GM19025 (cell line): ENCODE measurements around the gene SERPINI1.

Experiments used
- ATAC-seq: cut with Tn5 transposase; IDR thresholded peaks from one replicate; pipeline ENCODE4 v1.9.1; 2021; ENCODE audit warnings: mild to moderate bottlenecking, low read depth, moderate library complexity; ENCODE audit not compliant: unreplicated experiment

Gene SERPINI1

DNA sequence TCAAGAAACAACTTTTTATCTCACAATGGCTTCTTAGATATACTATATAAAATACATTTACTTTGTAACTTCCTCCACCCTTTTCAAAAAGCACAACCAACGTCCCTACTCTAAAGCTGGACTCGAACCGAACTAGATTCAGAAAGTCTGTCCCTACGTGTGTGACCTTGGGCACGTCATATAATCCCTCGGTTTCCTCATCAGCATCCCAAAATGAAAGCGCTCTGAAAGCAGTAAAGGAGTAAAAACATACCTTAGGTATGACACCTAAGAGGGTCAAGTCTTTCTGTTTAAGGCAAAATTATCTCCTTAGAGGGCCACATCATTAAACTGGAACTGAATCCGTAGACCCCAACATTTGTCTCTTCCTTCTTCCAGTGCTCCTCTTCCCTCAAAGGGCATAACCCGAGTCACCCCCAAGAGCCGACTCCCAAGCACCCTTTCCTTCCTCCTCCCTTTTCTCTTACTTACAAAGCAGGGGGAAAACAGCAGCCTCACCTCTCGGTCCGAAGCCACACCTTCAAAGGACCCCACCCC, 1.5 kb upstream of the SERPINI1 start:
- ATAC-seq = no peak

DNA sequence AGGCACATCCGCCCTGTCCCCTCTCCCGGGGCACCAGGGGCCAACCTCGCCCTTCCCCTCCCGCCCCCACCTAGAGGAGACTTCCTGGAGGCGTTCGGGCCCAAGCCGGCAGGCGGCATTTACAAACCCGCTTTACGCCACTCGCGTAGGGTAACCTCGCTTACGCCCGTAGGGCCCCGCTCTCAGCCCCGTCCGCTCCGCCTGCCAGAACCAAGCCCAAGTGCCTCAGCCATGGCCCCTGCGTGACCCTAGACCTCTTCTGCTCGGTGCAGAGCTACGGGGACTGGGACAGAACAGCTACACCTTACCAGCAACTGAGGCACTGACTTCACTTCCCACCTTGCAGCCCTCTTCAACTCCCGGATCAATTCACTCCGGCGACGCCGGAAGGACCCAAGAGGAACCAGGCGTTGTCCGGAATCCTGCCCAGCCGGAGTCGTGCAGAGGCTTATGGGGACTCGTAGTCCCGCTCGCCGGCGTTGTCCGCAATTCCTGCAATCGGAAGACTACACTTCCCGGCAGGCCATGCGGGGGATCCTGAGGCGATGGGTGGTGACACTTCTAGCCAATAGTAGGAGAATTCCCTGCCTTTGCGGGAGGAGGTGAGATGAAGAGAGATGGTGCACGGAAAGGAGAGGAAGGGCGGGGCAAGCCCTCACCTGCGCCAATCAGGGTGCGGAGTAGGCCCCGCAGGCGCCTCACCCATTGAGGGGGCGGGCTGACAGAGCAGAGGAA, 856 bp upstream of the SERPINI1 start, which contains the start of gene PDCD10:
Gene PDCD10 (minus strand): TSS at position 395 of the 735 bp plus-strand sequence. CDS start 14,735 bp downstream, outside the sequence.
- peak; percentile 79 for ATAC-seq

DNA sequence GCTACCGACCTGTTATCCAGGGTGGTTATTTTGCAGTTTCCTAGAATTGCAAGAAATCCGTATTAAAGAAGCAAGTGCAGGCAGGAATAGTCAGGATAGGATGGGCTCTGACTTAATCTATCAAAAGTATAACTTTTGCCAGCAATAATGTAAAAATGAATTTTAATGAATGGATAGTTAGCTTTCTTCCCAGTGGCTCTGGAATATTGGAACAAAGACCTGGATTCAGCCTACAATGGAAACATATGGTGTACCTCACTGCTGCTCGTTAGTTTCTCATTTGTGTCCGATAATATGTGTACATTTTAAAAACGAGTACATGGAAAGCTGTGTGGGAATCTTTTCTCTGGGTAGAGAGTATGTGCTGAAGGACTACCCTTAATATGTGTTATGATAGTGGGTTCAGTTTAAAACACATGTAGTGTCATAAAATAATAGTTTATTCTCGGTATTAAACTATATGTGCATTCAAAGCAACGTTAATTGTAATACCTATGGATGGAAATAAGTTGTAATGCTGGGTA, 805 bp downstream of the SERPINI1 start:
- no peak for ATAC-seq

DNA sequence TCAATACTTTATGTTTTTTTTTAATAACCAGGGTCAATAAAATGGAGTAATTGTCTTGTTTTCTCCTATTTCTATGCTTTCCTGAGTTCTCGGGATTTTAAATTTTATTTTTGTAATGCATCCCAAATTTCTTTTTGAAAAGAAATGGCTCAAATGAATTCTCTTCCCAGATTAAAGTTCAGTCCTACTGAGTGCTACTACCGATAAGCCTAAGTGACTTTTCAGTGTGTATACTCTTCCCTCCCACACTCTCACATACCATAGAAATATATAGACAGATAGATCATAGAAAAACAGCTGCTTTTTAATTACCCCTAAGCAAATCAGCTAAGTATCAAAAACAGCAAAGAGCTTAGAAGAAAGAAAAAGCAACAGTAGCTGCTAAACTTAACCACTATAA, 1.5 kb downstream of the SERPINI1 start:
- no peak for ATAC-seq

DNA sequence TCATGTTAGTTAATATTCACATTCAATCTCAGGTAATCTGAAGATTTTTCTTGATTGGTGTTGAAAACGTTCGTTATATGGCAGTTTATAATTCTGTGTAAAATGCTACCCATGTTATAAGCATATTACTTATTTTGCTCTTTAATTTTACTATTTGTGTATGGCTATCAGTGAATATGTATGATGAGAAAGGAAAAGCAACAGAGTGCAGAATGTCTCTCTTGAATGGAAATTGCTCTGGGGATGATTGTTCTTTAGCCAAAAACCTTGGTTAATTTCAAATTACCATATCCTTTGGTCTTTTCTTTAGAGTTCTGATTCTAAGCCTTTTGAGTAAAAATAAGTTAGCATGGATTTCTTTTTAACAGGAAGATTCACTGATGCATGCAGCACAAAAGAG, 2.5 kb downstream of the SERPINI1 start:
- no peak for ATAC-seq

DNA sequence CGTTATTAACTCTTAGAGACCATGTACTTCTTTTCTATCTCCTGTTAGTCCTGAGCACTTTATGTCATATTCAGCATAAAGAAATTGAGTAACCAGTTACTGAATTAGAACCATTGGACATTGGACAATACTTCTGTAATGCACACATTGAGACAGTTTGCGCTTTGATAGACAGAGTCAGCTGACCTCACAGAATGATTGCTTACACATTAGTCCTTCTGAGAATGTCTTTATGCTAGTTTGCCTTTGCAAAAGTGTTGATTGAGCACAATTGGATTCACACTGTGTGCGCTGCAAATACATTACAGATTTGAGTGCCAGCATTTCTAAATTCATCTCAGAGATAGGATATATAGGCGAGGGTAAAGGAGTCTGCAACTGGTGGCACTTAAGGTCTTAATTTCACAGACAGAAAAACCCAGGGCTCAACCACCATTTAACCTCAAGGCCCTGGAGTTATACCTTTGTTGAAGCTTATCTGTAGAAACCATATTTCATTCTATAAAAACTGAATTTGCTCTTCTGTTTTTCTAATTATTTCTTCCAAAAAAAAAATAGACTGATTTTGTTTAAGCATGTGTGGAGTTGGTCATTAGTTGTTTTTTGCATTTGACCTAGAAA, 3.8 kb downstream of the SERPINI1 start:
- ATAC-seq = no peak

DNA sequence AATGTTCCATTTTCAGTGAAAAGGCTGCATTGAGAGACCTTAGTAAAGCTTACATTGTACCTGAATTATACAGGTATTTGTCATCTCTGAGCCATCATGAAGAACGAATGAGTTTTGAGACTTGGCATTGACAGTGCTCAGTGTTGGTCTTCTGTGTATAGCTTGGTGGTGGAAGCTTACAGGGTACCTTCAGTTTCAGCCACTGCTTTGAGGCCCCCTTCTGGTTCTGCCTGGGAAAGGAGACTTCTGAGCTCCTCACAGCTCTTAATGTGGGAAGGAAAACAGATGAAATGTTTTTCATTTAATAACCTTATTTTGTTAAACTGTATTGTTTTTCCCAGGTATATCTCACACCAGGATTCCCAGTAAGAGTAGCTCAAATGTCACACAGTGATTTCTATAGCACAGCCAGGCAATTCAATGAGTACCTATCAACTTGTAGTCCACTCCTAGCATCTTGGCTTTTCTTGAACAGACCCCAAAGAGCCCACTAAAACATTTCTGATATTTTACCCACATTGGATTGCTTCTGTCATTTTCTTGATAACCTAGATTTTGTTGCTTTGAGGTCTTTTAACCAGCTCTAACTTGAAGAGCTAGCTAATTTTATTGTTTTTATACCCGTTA, 5.6 kb downstream of the SERPINI1 start:
- ATAC-seq = peak; percentile 93

DNA sequence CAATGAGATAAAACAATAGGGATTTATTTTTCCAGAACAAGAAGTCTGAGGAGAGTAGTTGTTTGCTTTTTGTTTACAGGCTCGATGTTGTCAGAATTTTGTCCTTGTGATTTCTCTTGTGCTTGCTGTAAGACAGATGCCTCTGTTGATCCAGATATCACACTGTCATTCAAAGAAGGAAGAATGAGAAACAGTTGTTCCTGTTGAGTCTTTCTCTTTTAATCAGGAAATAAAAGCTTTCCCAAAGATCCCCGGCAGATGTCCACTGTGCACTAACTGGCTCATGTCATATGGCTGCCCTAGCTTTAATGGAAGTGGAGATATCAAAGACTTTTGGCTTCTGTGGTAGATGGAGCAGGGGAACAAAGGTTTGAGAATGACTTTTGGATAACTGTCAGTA, 6.8 kb downstream of the SERPINI1 start:
- ATAC-seq = no peak

DNA sequence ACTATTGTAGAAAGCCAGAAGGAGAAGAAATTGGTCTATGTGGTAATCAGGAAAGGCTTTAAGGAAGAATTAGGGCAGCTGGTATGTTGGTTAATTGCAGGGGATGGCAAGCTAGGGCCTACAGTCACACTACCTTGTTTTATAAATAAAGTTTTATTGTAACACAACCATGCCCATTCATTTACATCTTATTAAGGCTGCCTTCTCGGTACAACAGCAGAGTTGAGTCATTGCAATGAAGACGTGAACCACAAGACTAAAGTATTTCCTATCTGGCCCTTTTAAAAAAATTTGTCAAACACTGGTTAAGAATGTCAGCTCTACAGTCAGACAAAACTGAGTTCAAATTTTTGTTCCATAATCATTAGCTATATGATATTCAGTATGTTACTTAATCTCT, 8.3 kb downstream of the SERPINI1 start:
- ATAC-seq = no peak

DNA sequence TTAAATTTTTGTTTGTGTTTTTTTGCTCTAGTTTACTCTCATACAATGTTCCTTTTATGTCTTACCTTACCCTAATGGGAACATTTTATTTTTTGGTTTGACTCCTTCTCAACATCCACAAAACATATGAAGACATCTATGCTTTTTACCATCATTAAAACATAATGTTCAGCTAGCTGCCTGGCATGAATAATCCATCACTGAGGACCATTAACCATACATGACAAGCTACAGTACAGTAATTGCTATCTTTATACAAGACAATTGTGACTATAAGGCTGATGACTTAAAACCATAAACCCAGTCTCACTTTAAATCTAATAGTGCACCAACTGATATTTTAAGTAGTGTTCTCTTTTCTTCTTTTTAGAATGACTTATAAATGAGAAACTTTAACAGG, 13.7 kb downstream of the SERPINI1 start:
- ATAC-seq = no peak

DNA sequence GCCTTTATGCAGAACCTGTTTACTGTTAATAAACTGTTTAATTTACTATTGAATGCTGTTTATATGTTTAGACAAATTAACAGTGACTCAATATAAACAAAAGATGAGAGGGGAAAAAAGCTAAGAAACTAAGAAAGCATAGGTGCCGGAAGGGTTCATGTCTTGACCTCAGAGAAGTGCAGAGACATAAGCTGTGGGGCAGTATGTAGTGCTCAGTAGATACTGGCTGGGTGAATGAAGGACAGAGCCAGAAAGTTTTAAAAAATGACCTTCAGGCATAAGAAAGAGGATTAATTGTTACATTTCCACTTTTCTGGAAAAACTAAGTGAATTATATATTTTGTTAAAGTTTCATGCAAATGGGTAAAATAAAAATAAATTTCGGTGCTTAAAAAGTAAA, 14.2 kb downstream of the SERPINI1 start:
- no peak for ATAC-seq

DNA sequence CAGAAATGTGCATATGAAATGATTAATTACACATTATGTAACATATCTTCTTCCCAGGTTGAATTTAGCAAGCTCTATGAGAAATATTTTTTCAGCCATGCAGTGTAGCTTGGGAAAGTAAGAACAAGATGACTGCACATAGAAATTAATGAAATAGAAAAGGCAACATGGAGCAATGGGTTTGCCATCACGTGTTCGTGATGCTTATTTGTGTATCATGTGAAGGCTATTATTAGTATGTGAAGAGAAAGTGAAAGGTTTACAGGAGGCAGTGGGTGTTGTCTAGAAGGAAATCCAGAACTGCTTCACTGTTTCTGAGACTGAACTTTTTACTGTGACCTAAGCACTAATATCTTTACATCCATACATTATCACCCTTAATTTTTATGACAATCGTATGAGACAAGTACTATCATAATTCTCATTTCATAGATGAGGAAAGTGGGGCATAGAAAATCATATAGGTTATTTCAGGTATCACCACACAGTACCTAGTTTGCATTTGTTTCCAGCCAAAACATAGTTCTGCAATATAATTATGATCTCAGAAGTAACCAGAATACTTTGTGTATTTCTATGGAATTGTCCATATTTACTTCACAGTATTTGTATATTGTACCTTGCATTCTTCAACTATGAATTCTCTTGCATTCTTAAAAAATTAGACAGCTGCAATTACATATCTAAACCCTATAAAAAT, 14.9 kb downstream of the SERPINI1 start:
- ATAC-seq = peak; percentile 97

DNA sequence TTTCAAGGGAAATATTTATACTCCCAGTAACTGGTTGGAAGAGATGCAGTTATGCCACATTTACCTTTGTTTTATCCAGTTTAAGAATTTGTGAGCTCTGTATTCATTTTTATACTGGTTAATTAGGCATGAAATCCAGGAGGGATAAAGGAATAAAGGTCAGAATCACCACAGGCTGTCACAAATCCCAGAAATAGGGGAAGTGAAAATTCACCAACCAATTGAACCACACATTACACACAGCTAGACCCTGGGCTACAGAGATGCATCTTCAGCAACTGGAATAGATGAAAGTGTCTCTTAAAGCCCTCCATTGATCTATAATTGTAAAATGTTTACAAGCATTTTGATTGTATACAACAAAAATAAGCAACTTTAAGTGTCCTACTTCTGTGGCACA, 18.5 kb downstream of the SERPINI1 start:
- ATAC-seq = no peak

DNA sequence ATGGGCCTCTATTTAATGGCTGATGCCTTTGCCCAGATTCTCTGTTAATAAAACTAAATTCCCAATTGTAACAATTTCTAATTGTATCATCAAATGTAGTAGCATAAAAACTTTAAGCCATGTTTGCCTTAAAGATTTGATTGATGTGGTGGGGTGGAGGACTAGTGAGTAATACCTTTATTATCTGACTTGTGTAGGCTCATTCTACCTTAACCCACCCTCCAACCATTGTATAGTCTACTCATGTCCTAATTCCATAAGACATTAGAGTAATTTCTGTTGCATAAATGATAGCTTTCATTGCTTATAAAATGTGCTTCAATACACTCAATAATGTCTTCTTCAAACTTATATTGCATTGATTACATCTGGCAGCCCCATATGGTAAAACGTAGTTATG, 25.8 kb downstream of the SERPINI1 start:
- ATAC-seq = no peak

DNA sequence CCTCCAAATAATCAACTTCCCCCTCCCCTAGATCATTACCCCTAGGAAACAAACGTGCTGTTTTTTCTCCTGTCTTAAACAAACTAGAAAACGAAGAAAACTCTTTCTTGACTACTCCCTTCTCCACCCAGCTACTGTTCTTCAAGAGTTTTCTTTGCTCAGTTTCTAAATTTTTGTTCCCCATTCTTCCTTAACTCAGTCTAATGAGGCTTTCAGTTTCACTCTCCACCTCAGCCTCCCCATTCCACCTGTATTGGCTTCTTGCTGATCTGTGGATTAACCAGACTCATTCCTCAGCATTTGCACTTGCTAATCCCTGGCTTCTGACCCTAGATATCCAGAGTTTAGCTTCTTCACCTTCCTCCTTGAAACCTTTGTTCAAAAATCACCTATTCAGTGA, 26.8 kb downstream of the SERPINI1 start:
- ATAC-seq = no peak

DNA sequence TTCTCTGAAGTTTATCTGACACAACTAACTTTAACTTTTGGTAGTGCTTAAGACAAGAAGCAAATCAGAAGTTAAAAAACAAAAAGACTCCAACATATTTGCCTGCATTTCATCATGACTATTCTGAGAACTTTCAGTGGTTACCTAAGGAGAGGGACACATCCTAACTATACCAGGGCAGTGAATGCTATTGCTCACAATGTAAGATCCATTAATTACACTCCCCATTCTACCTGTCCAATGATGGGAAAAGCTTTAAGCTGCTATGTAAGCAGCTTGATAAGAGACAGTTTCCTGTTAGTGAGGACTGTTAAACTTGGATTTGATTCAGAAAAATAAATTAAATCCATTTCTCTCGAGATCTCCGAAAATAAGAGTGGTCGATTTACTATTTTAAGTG, 37.5 kb downstream of the SERPINI1 start:
- ATAC-seq = peak; percentile 38

DNA sequence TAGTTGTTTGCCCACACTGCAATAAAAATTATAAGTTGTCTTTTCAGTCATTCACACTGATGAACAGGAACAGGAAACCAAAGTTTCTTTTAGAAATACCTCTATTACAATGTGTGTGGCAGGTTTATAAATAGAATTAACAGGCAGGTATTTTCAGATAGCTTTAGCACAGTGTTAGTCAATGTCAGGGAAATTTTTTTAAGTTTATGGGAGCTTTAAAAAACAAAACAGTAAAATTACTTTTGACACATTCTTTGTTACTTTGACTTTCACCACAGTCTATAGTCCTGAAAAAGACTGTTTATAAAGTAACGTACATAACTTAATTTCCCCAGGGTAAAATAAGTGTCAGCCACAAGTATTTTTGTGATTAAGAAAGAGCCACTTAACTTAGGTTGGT, 38.1 kb downstream of the SERPINI1 start:
- ATAC-seq = peak; percentile 55

DNA sequence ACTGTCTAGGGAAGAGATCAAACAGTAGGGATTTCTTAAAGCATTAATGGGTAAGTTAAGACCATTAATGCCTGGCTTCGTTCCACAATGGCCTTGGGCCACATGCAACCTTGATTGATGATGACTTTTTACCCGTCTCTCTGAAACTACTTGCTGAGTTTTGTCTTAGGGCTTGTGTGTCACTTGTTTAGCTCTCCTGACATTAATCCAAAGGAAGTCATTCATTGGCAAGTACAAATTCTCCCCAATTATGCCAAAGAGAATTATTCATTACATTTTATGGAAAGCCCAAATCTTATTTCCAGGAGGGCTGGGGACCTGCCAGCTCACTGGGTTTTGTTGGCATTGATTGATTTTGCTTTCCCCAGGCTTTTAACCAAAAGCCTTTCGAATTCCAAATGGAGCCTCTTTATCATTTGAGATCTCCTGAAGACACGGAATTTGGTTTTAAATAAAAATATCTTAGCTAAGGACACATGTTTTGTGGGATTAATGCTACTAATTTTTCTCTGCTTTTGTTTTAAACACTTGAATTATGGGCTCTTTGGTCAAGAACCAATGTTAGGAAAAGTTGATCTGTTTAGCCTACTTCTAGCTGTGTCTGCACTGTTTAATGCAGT, 40.7 kb downstream of the SERPINI1 start:
- no peak for ATAC-seq

DNA sequence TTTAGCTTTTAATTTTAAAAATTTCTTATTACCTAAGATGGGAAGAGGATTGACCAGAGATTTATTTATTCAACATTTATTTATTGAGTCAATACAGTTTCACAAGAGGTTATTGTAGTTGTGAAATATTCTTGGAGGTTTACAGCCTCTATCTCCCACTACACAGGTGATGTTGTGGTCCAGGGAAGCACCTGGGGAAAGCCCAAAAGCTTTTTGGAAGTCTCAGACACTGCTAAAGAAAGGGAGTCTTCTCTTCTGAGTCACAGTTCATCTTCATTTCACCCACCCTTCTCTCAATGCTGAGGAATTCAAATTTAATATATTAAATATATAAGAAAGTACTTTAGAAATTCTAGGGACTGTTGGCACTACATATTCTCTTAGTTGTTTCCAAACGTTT, 41.8 kb downstream of the SERPINI1 start:
- ATAC-seq = no peak

DNA sequence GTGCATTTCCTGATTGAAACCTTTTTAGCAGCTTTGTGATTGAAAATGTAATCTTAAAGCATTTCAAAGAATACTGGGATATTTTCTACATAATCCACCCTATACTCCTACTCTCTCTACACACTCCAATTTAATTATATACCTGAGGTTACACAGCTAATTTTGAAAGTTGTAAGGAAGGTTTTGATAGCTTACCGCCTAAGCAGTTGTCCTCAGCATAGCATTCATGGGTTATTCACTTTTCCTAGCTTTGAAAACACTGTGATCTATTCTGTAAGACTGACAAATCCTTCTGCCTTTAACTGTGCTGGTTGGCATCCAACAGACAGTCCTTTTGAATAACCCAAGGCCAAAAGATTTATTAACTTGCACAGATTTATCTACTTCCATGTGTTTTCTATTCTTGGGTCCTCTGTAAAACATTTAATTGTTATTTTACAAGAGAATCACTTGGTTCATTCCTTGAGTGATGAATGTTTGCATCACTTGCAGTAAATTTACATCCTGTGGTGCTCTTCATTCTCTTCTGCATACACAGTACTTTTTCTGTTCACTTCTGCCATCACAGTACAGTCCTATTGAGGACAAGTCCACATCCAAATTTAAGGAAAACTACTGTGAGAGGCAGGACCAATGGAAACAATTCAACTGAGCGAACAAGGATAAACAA, 44.8 kb downstream of the SERPINI1 start:
- ATAC-seq = no peak
